GM12864 (cell line): ENCODE results near the gene RPGR.

Experiments
- DNase-seq: peaks from one replicate; pipeline ENCODE4 v3.0.0-alpha.2; 2011; ENCODE audit warnings: low read depth
- H3K4me3 ChIP-seq: 2 replicates; pipeline ENCODE4 v1.5.1; 2011; ENCODE audit warnings: mild to moderate bottlenecking, low read depth, low read length, control low read depth
- TF ChIP-seq, protein P1 (sequence below): IDR thresholded peaks from 2 replicates; pipeline ENCODE4 v1.5.1; 2011; ENCODE audit warnings: low read depth, mild to moderate bottlenecking, moderate library complexity, low read length, control low read depth, inconsistent platforms; ENCODE audit errors: missing control alignments

RPGR gene

DNA sequence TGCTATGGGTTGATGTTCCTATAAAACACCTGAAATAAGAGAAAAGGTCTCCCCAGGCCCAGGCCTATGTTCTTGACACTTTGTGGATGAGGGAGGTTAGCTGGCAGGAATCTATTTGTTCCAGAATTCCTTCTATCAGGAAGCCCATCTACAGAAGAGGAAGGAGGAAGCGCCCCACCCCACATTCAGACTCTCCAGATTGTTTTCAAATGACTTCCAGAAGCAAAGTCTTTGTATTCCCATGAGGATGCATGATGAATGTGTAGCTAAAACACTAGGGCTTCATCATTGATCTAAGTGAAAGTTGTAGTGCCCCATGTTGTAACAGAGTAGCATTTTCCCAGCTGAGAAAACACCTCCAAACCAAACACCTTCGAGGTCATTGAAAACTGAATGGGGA lies 41.5 kb upstream of the RPGR start:
- TF ChIP-seq, protein P1, sequence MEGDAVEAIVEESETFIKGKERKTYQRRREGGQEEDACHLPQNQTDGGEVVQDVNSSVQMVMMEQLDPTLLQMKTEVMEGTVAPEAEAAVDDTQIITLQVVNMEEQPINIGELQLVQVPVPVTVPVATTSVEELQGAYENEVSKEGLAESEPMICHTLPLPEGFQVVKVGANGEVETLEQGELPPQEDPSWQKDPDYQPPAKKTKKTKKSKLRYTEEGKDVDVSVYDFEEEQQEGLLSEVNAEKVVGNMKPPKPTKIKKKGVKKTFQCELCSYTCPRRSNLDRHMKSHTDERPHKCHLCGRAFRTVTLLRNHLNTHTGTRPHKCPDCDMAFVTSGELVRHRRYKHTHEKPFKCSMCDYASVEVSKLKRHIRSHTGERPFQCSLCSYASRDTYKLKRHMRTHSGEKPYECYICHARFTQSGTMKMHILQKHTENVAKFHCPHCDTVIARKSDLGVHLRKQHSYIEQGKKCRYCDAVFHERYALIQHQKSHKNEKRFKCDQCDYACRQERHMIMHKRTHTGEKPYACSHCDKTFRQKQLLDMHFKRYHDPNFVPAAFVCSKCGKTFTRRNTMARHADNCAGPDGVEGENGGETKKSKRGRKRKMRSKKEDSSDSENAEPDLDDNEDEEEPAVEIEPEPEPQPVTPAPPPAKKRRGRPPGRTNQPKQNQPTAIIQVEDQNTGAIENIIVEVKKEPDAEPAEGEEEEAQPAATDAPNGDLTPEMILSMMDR = no peak
- no peak for DNase-seq
- H3K4me3 ChIP-seq = no peak overlapping the region

DNA sequence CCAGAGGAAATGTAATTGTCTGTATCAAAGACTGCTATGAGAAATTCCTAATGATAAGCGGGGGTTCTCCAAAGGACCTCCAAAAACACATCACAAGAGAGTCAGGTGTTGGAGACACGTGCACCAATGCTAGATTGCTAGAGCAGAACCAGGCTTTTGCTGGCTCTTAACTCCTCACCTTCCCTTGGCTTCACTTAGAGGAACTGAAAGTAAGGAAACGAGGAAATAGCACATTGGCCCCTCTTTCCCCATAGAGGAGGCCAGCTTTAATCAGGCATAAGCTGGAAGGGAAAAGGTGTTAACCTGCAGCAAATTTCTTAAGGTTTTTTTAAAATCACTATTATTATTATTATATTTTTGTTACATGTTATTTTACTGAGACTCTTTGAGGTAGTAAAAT lies 38.6 kb upstream of the RPGR start:
- DNase-seq = no peak
- TF ChIP-seq, protein P1 = no peak
- no peak overlapping the region for H3K4me3 ChIP-seq

DNA sequence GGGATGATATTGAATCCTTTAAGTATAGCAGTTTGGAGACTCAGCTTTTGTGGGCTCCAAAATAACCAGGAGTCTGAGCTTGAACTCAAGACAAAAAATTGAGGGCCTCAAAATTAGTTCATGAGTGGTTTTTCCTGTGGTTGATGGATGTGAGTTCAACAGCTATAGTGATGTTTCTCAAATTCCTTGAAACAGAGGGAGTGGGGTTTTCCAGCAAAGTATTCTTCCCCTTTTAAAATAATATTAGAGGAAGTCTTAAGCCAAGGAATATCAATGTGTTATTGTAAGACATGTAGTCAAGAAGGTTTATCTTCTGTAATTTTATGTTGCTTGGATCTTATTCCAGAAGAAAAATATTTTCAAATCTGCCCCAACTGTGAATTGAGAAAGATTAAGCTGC lies 35.7 kb upstream of the RPGR start:
- no peak for DNase-seq
- TF ChIP-seq, protein P1 = no peak
- no peak overlapping the region for H3K4me3 ChIP-seq

DNA sequence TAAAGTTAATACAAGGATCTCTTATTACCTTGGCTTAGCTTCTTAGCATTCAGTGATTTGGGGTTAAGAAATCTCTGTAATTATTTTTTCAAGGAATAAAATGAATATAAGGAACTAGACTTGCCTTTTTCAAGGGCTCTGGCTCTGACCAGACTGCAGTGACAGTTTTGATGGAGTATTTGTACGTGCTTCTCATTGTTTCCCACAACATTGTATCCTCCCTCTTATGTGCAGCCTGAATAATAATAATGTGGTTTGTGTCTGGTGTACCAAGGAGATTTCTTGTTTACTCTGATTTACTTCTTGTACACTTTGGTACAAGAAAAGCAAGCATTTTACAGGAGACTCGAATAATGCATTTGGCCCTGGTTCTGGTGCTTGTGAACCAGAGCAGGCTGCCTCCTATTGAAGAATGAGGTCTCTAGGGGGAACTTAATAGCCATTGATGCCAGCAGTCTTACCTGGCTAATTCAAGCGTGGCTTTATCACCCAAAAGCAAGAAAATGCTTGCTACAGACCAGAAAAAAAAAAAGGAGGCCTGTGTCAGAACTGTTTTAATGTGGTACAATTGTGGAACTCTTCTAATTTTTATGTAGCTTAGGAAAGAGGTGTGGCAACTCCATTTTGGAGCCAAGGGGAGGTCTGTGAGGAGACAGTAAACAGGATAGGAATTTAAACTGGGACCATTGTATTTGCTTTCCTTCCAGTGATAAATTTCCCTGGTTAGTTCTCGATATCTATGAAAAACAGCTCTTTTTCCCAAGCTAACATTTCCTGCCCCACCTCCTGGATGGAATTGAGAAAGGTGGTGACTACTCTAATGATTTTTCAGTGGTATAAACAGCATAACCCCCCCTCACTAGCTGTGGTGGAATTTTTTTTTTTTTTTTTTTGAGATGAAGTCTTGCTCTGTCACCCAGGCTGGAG lies 30.7 kb upstream of the RPGR start:
- no peak overlapping the region for H3K4me3 ChIP-seq
- DNase-seq = no peak

DNA sequence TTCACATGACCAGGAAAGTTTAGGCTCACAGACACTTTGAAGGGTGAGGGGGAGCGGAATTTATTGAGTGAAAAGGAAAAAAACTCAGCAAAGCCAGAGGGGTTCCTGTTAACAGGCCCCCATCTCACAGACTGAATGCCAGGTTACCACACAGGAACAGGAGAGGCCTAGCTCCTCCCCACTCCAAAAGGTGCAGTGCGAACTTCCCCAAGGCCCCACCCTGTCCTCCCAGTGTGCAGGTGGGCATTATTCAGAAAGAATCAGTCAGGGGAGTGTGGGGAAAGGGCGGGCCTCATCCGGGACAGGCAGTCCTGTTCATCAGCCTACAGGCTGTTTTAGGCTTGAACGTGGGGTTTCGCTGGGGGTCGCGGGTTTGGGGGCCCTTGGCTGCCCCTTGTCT lies 29.1 kb upstream of the RPGR start:
- H3K4me3 ChIP-seq = no peak overlapping the region
- DNase-seq = no peak
- TF ChIP-seq, protein P1 = no peak

More for the DNA sequence above, 30.7 kb upstream of the RPGR start:
- TF ChIP-seq, protein P1 = no peak

DNA sequence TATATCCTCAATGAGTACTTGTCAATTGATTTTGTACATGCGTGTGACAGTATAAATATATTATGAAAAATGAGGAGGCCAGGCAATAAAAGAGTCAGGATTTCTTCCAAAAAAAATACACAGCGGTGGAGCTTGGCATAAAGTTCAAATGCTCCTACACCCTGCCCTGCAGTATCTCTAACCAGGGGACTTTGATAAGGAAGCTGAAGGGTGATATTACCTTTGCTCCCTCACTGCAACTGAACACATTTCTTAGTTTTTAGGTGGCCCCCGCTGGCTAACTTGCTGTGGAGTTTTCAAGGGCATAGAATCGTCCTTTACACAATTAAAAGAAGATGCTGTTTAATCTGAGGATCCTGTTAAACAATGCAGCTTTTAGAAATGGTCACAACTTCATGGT lies 25.1 kb upstream of the RPGR start, which contains the start of gene OTC:
TSS of gene OTC (plus strand) at position 243 of the 400 bp plus-strand sequence. CDS start at position 336, 93 bp downstream.
- DNase-seq = no peak
- no peak within 1 kb of the TSS for H3K4me3 ChIP-seq
- TF ChIP-seq, protein P1 = no peak
